ENCODE measurements around the gene KCNAB1.

Gene KCNAB1

GRCh38 chr3:156525808-156526207 is 405.4 kb downstream of the KCNAB1 start:
- Histone ChIP-seq H3K9ac (ENCODE audit: low read length in 5 of 5) (no peak overlapping the region), H3K36me3 (ENCODE audit: control insufficient read depth in 5 of 5, insufficient read depth in 5 of 5, low read length in 5 of 5) (peaks cover 0 to 8% (median 0%) of the 10 kb centered on the region in 5 donors), H3K27me3 (ENCODE audit: control insufficient read depth in 5 of 5, insufficient read depth in 4 of 5, low read length in 5 of 5) (no peaks in the 10 kb centered on the region), H3K4me1 (ENCODE audit: control insufficient read depth in 5 of 5, insufficient read depth in 5 of 5, low read length in 5 of 5) (no peaks in the 10 kb centered on the region), H3K4me3 (ENCODE audit: low read depth in 1 of 5, low read length in 5 of 5) (no peak overlapping the region), H3K27ac (ENCODE audit: low read depth, low read length) (no peak overlapping the region), H3K9me3 (ENCODE audit: control insufficient read depth in 5 of 5, low read length in 5 of 5) (no peaks in the 10 kb centered on the region)

DNA sequence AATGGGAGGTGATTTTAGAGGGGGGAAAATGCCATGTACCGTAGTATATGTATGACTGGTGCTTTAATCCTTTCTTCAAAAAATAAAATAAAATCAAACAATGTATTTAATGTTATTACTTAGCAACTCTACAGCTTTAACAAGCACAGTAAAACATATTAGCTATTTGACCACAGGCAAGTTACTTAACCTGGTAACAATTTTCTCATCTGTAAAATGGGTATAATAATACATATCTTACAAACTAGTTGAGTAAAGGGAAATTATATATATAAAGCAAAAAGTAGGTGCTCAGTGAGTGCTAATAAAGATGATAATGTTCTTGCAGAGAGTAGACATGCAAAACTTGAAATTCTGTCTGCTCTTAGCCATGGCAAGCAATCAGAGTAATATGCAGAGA is 406.7 kb downstream of the KCNAB1 start:
- H3K27ac ChIP-seq (ENCODE audit: low read depth, low read length), result no peak overlapping the region
- no peaks in the 10 kb centered on the region for H3K27me3 ChIP-seq (ENCODE audit: control insufficient read depth in 5 of 5, insufficient read depth in 4 of 5, low read length in 5 of 5)
- no peak overlapping the region for H3K9ac ChIP-seq (ENCODE audit: low read length in 5 of 5)
- H3K4me3 ChIP-seq (ENCODE audit: low read depth in 1 of 5, low read length in 5 of 5), result no peak overlapping the region
- H3K4me1 ChIP-seq (ENCODE audit: control insufficient read depth in 5 of 5, insufficient read depth in 5 of 5, low read length in 5 of 5), result no peaks in the 10 kb centered on the region
- H3K9me3 ChIP-seq (ENCODE audit: control insufficient read depth in 5 of 5, low read length in 5 of 5), result no peaks in the 10 kb centered on the region
- peaks cover 0 to 18% (median 7%) of the 10 kb centered on the region in 5 donors for H3K36me3 ChIP-seq (ENCODE audit: control insufficient read depth in 5 of 5, insufficient read depth in 5 of 5, low read length in 5 of 5)

DNA sequence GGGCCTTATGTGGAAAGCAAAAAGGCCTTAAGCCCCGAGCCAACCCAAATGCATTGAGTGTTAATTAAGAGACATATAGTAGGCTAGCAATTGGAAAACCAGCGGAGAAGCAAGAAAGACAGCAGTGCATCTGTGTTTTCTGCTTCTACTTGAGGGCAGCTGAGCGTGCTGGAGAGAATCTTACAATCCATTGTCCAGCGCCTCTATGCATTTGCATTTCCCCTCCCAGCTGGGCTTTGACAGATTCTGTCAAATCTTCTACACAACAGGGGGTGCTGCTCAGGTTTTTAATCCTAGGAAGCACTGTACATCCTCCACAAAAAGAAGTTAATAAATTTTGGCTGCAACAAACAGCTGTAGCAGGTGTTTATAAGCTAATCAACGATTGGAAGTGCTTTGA is 410.6 kb downstream of the KCNAB1 start:
- Histone ChIP-seq H3K36me3 (ENCODE audit: control insufficient read depth in 5 of 5, insufficient read depth in 5 of 5, low read length in 5 of 5) (peaks cover 0 to 27% (median 7%) of the 10 kb centered on the region in 5 donors), H3K27me3 (ENCODE audit: control insufficient read depth in 5 of 5, insufficient read depth in 4 of 5, low read length in 5 of 5) (no peaks in the 10 kb centered on the region), H3K4me1 (ENCODE audit: control insufficient read depth in 5 of 5, insufficient read depth in 5 of 5, low read length in 5 of 5) (peaks cover 6 to 16% (median 12%) of the 10 kb centered on the region in 5 donors), H3K9me3 (ENCODE audit: control insufficient read depth in 5 of 5, low read length in 5 of 5) (no peaks in the 10 kb centered on the region), H3K27ac (ENCODE audit: low read depth, low read length) (no peak overlapping the region), H3K4me3 (ENCODE audit: low read depth in 1 of 5, low read length in 5 of 5) (no peak overlapping the region), H3K9ac (ENCODE audit: low read length in 5 of 5) (no peak overlapping the region)

- Histone ChIP-seq H3K9ac (ENCODE audit: low read length in 5 of 5) (no peak overlapping the region), H3K27ac (ENCODE audit: low read depth, low read length) (no peak overlapping the region), H3K4me3 (ENCODE audit: low read depth in 1 of 5, low read length in 5 of 5) (no peak overlapping the region), H3K4me1 (ENCODE audit: control insufficient read depth in 5 of 5, insufficient read depth in 5 of 5, low read length in 5 of 5) (peaks cover 6 to 17% (median 12%) of the 10 kb centered on the region in 5 donors), H3K9me3 (ENCODE audit: control insufficient read depth in 5 of 5, low read length in 5 of 5) (no peaks in the 10 kb centered on the region), H3K36me3 (ENCODE audit: control insufficient read depth in 5 of 5, insufficient read depth in 5 of 5, low read length in 5 of 5) (peaks cover 6 to 26% (median 9%) of the 10 kb centered on the region in 5 donors), H3K27me3 (ENCODE audit: control insufficient read depth in 5 of 5, insufficient read depth in 4 of 5, low read length in 5 of 5) (no peaks in the 10 kb centered on the region)
These were observed 412.4 kb downstream of the KCNAB1 start for GRCh38 chr3:156532730-156533129.

DNA sequence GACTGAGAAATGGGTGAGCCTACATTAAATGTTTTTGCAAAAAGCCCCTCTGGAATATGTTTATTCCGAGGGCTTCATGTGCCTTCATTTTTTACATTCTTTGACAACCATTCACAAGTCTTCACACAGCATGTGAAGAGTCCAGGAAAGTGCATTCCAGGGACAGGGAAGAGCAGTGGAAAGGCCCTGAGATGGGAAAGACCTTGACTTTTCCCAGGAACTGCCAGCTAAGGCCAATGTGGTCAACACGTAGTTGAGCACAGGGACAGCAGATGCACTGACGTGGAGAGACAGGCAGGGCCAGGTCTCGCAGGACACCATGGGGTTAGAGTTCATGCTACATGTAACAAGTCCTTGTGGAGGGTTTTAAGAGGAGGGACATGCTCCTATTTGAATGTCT is 412.8 kb downstream of the KCNAB1 start:
- Histone ChIP-seq H3K9ac (ENCODE audit: low read length in 5 of 5) (no peak overlapping the region), H3K4me3 (ENCODE audit: low read depth in 1 of 5, low read length in 5 of 5) (no peak overlapping the region), H3K9me3 (ENCODE audit: control insufficient read depth in 5 of 5, low read length in 5 of 5) (no peaks in the 10 kb centered on the region), H3K27ac (ENCODE audit: low read depth, low read length) (no peak overlapping the region), H3K4me1 (ENCODE audit: control insufficient read depth in 5 of 5, insufficient read depth in 5 of 5, low read length in 5 of 5) (peaks cover 6 to 17% (median 12%) of the 10 kb centered on the region in 5 donors), H3K36me3 (ENCODE audit: control insufficient read depth in 5 of 5, insufficient read depth in 5 of 5, low read length in 5 of 5) (peaks cover 7 to 24% (median 9%) of the 10 kb centered on the region in 5 donors), H3K27me3 (ENCODE audit: control insufficient read depth in 5 of 5, insufficient read depth in 4 of 5, low read length in 5 of 5) (no peaks in the 10 kb centered on the region)

DNA sequence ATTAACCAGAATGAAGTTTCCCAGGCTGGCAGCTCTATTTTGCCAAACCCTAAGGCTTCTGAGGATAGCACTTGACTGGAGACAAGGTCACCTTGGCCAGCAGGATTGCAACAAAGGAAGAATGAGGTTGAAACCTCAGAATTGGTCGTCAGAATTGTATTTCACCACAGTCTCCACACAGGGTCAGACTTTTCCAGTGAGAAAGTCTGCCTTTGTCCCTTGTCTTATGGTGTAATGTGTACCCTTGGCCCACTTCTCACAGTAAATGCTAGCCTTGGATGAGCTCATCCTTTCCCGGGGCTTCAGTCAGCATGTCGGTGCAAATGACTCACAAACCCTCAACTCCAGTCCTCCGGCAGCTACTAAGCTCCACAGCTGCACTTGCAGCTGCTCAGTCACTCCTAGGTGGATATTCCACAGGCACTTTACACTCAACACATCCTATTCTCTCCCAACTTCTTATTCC is 414.8 kb downstream of the KCNAB1 start:
- Histone ChIP-seq H3K9ac (ENCODE audit: low read length in 5 of 5) (peak overlapping the region in 3 of 5 donors; percentile 32 to 63 (median 35)), H3K4me1 (ENCODE audit: control insufficient read depth in 5 of 5, insufficient read depth in 5 of 5, low read length in 5 of 5) (peaks cover 6 to 17% (median 12%) of the 10 kb centered on the region in 5 donors), H3K36me3 (ENCODE audit: control insufficient read depth in 5 of 5, insufficient read depth in 5 of 5, low read length in 5 of 5) (peaks cover 12 to 34% (median 19%) of the 10 kb centered on the region in 5 donors), H3K27me3 (ENCODE audit: control insufficient read depth in 5 of 5, insufficient read depth in 4 of 5, low read length in 5 of 5) (no peaks in the 10 kb centered on the region), H3K27ac (ENCODE audit: low read depth, low read length) (peak overlapping the region; percentile 83), H3K9me3 (ENCODE audit: control insufficient read depth in 5 of 5, low read length in 5 of 5) (no peaks in the 10 kb centered on the region), H3K4me3 (ENCODE audit: low read depth in 1 of 5, low read length in 5 of 5) (no peak overlapping the region)

DNA sequence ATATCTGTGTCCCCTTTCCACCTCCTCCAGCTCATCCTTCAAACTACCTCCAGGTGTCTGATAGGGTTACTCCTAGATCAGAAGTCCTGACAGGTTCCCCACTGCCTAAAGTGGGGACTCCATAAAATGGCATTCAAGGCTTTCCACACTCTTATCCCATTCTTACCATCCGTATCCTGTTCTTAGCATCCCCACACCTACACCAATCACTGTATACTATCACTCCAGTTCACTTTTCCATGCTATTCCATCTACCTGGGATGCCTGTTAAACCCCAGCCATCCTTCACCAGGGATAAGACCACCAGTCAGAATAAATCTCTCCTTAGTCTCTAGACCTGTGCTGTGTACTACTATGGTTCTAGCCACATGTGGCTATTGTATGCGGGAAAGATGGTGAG is 415.4 kb downstream of the KCNAB1 start:
- Histone ChIP-seq H3K4me1 (ENCODE audit: control insufficient read depth in 5 of 5, insufficient read depth in 5 of 5, low read length in 5 of 5) (peaks cover 6 to 17% (median 12%) of the 10 kb centered on the region in 5 donors), H3K9ac (ENCODE audit: low read length in 5 of 5) (peak overlapping the region in 3 of 5 donors; percentile 35 to 63 (median 43)), H3K36me3 (ENCODE audit: control insufficient read depth in 5 of 5, insufficient read depth in 5 of 5, low read length in 5 of 5) (peaks cover 12 to 33% (median 19%) of the 10 kb centered on the region in 5 donors), H3K4me3 (ENCODE audit: low read depth in 1 of 5, low read length in 5 of 5) (no peak overlapping the region), H3K9me3 (ENCODE audit: control insufficient read depth in 5 of 5, low read length in 5 of 5) (no peaks in the 10 kb centered on the region), H3K27me3 (ENCODE audit: control insufficient read depth in 5 of 5, insufficient read depth in 4 of 5, low read length in 5 of 5) (no peaks in the 10 kb centered on the region), H3K27ac (ENCODE audit: low read depth, low read length) (peak overlapping the region; percentile 83)

GRCh38 chr3:156536524-156537316 is 416.3 kb downstream of the KCNAB1 start:
- Histone ChIP-seq H3K9me3 (ENCODE audit: control insufficient read depth in 5 of 5, low read length in 5 of 5) (no peaks in the 10 kb centered on the region), H3K9ac (ENCODE audit: low read length in 5 of 5) (no peak overlapping the region), H3K27me3 (ENCODE audit: control insufficient read depth in 5 of 5, insufficient read depth in 4 of 5, low read length in 5 of 5) (no peaks in the 10 kb centered on the region), H3K27ac (ENCODE audit: low read depth, low read length) (peak overlapping the region; percentile 83), H3K4me1 (ENCODE audit: control insufficient read depth in 5 of 5, insufficient read depth in 5 of 5, low read length in 5 of 5) (peaks cover 8 to 21% (median 12%) of the 10 kb centered on the region in 5 donors), H3K4me3 (ENCODE audit: low read depth in 1 of 5, low read length in 5 of 5) (no peak overlapping the region), H3K36me3 (ENCODE audit: control insufficient read depth in 5 of 5, insufficient read depth in 5 of 5, low read length in 5 of 5) (peaks cover 5 to 26% (median 16%) of the 10 kb centered on the region in 5 donors)

- no peak overlapping the region for H3K4me3 ChIP-seq (ENCODE audit: low read depth in 1 of 5, low read length in 5 of 5)
- H3K27me3 ChIP-seq (ENCODE audit: control insufficient read depth in 5 of 5, insufficient read depth in 4 of 5, low read length in 5 of 5), result no peaks in the 10 kb centered on the region
- H3K36me3 ChIP-seq (ENCODE audit: control insufficient read depth in 5 of 5, insufficient read depth in 5 of 5, low read length in 5 of 5), result peaks cover 5 to 31% (median 23%) of the 10 kb centered on the region in 5 donors
- peaks cover 5 to 34% (median 32%) of the 10 kb centered on the region in 5 donors for H3K4me1 ChIP-seq (ENCODE audit: control insufficient read depth in 5 of 5, insufficient read depth in 5 of 5, low read length in 5 of 5)
- no peaks in the 10 kb centered on the region for H3K9me3 ChIP-seq (ENCODE audit: control insufficient read depth in 5 of 5, low read length in 5 of 5)
- H3K27ac ChIP-seq (ENCODE audit: low read depth, low read length), result no peak overlapping the region
- H3K9ac ChIP-seq (ENCODE audit: low read length in 5 of 5), result no peak overlapping the region
These were observed 418.7 kb downstream of the KCNAB1 start for GRCh38 chr3:156539051-156539450.

- no peak overlapping the region for H3K9ac ChIP-seq (ENCODE audit: low read length in 5 of 5)
- no peaks in the 10 kb centered on the region for H3K9me3 ChIP-seq (ENCODE audit: control insufficient read depth in 5 of 5, low read length in 5 of 5)
- H3K4me1 ChIP-seq (ENCODE audit: control insufficient read depth in 5 of 5, insufficient read depth in 5 of 5, low read length in 5 of 5), result peaks cover 5 to 35% (median 31%) of the 10 kb centered on the region in 5 donors
- no peak overlapping the region for H3K4me3 ChIP-seq (ENCODE audit: low read depth in 1 of 5, low read length in 5 of 5)
- no peaks in the 10 kb centered on the region for H3K27me3 ChIP-seq (ENCODE audit: control insufficient read depth in 5 of 5, insufficient read depth in 4 of 5, low read length in 5 of 5)
- H3K27ac ChIP-seq (ENCODE audit: low read depth, low read length), result no peak overlapping the region
- H3K36me3 ChIP-seq (ENCODE audit: control insufficient read depth in 5 of 5, insufficient read depth in 5 of 5, low read length in 5 of 5), result peaks cover 5 to 31% (median 26%) of the 10 kb centered on the region in 5 donors
These were observed 419.4 kb downstream of the KCNAB1 start for GRCh38 chr3:156539802-156540201.
